ENCODE measurements around the gene TAF7. TPM values are rescaled to one million over a fixed set of nuclear protein-coding genes. Genes with fewer than 3 reads are reported as not detected.
"Not testable (repeated sequence)": the region's sequence is repeated elsewhere in the genome, so short reads cannot be mapped to it uniquely, and the experiment has no call there.

Gene TAF7
- total and polyA plus RNA-seq, 4 donors = 90.1 to 111 (median 99.8) TPM

GRCh38 chr5:141319202-141319601 lies 1.4 kb downstream of the TAF7 start:
- H3K36me3 ChIP-seq (ENCODE audit: control insufficient read depth, insufficient read depth, low read length) = no peaks in the 10 kb centered on the region
- no peaks in the 10 kb centered on the region for H3K27me3 ChIP-seq (ENCODE audit: control insufficient read depth, insufficient read depth, low read length)
- H3K4me3 ChIP-seq (ENCODE audit: low read depth, low read length) = no peak overlapping the region
- H3K4me1 ChIP-seq (ENCODE audit: control insufficient read depth, insufficient read depth, low read length) = peaks cover 3% of the 10 kb centered on the region
- H3K27ac ChIP-seq (ENCODE audit: low read depth, low read length) = no peak overlapping the region
- 96% methylated on average over 6 of the region's 6 CpGs for WGBS (ENCODE audit: insufficient coverage)
- peaks cover 28% of the 10 kb centered on the region for H3K9me3 ChIP-seq (ENCODE audit: control insufficient read depth, insufficient read depth, low read length)
- no peak for DNase-seq (ENCODE audit: low read depth in 4 of 6, low spot score in 6 of 6)

GRCh38 chr5:141316963-141317362 lies 3.6 kb downstream of the TAF7 start:
- H3K27ac ChIP-seq (ENCODE audit: low read depth, low read length); H3K27me3 ChIP-seq (ENCODE audit: control insufficient read depth, insufficient read depth, low read length); H3K36me3 ChIP-seq (ENCODE audit: control insufficient read depth, insufficient read depth, low read length); DNase-seq (ENCODE audit: low read depth in 4 of 6, low spot score in 6 of 6); H3K4me1 ChIP-seq (ENCODE audit: control insufficient read depth, insufficient read depth, low read length); H3K4me3 ChIP-seq (ENCODE audit: low read depth, low read length): not testable (repeated sequence)
- WGBS (ENCODE audit: insufficient coverage) = no CpG with 5 or more reads among the region's 4 CpGs
- H3K9me3 ChIP-seq (ENCODE audit: control insufficient read depth, insufficient read depth, low read length) = peaks cover 30% of the 10 kb centered on the region

GRCh38 chr5:141313711-141314110 lies 6.9 kb downstream of the TAF7 start:
- Histone ChIP-seq H3K4me1 (ENCODE audit: control insufficient read depth, insufficient read depth, low read length) (no peaks in the 10 kb centered on the region), H3K9me3 (ENCODE audit: control insufficient read depth, insufficient read depth, low read length) (peaks cover 22% of the 10 kb centered on the region), H3K36me3 (ENCODE audit: control insufficient read depth, insufficient read depth, low read length) (no peaks in the 10 kb centered on the region), H3K4me3 (ENCODE audit: low read depth, low read length) (no peak overlapping the region), H3K27me3 (ENCODE audit: control insufficient read depth, insufficient read depth, low read length) (no peaks in the 10 kb centered on the region), H3K27ac (ENCODE audit: low read depth, low read length) (no peak overlapping the region)
- no peak for DNase-seq (ENCODE audit: low read depth in 4 of 6, low spot score in 6 of 6)

GRCh38 chr5:141306630-141307029 lies 14.0 kb downstream of the TAF7 start:
- no peak overlapping the region for H3K4me3 ChIP-seq (ENCODE audit: low read depth, low read length)
- H3K36me3 ChIP-seq (ENCODE audit: control insufficient read depth, insufficient read depth, low read length) = no peaks in the 10 kb centered on the region
- H3K9me3 ChIP-seq (ENCODE audit: control insufficient read depth, insufficient read depth, low read length) = peaks cover 30% of the 10 kb centered on the region
- no peak for DNase-seq (ENCODE audit: low read depth in 4 of 6, low spot score in 6 of 6)
- H3K4me1 ChIP-seq (ENCODE audit: control insufficient read depth, insufficient read depth, low read length) = no peaks in the 10 kb centered on the region
- no peak overlapping the region for H3K27ac ChIP-seq (ENCODE audit: low read depth, low read length)
- no CpG with 5 or more reads among the region's 1 CpG for WGBS (ENCODE audit: insufficient coverage)
- no peaks in the 10 kb centered on the region for H3K27me3 ChIP-seq (ENCODE audit: control insufficient read depth, insufficient read depth, low read length)

GRCh38 chr5:141303756-141304155 lies 16.8 kb downstream of the TAF7 start, which contains the start of gene SLC25A2:
TSS of gene SLC25A2 (minus strand) at chr5:141304049. CDS start at chr5:141303865, 184 bp downstream.
- no peak within 1 kb of the TSS for H3K27ac ChIP-seq (ENCODE audit: low read depth, low read length)
- no peaks in the 10 kb centered on the region for H3K36me3 ChIP-seq (ENCODE audit: control insufficient read depth, insufficient read depth, low read length)
- peaks cover 39% of the 10 kb centered on the region for H3K9me3 ChIP-seq (ENCODE audit: control insufficient read depth, insufficient read depth, low read length)
- no peak for DNase-seq (ENCODE audit: low read depth in 4 of 6, low spot score in 6 of 6)
- WGBS (ENCODE audit: insufficient coverage) = 29% methylated on average over 36 of the region's 36 CpGs
- H3K27me3 ChIP-seq (ENCODE audit: control insufficient read depth, insufficient read depth, low read length) = no peaks in the 10 kb centered on the region
- H3K4me1 ChIP-seq (ENCODE audit: control insufficient read depth, insufficient read depth, low read length) = no peaks in the 10 kb centered on the region
- H3K4me3 ChIP-seq (ENCODE audit: low read depth, low read length) = no peak within 1 kb of the TSS

- Histone ChIP-seq H3K36me3 (ENCODE audit: control insufficient read depth, insufficient read depth, low read length) (peaks cover 3% of the 10 kb centered on the region), H3K4me1 (ENCODE audit: control insufficient read depth, insufficient read depth, low read length) (no peaks in the 10 kb centered on the region), H3K27me3 (ENCODE audit: control insufficient read depth, insufficient read depth, low read length) (no peaks in the 10 kb centered on the region), H3K9me3 (ENCODE audit: control insufficient read depth, insufficient read depth, low read length) (peaks cover 25% of the 10 kb centered on the region), H3K27ac (ENCODE audit: low read depth, low read length) (no peak overlapping the region), H3K4me3 (ENCODE audit: low read depth, low read length) (no peak overlapping the region)
- WGBS (ENCODE audit: insufficient coverage) = 93% methylated on average over 4 of the region's 4 CpGs
- no peak for DNase-seq (ENCODE audit: low read depth in 4 of 6, low spot score in 6 of 6)
These were observed 22.2 kb downstream of the TAF7 start for GRCh38 chr5:141298376-141298775.

GRCh38 chr5:141272906-141273305 lies 47.7 kb downstream of the TAF7 start:
- no peaks in the 10 kb centered on the region for H3K4me1 ChIP-seq (ENCODE audit: control insufficient read depth, insufficient read depth, low read length)
- H3K9me3 ChIP-seq (ENCODE audit: control insufficient read depth, insufficient read depth, low read length) = peaks cover 26% of the 10 kb centered on the region
- H3K27me3 ChIP-seq (ENCODE audit: control insufficient read depth, insufficient read depth, low read length) = no peaks in the 10 kb centered on the region
- H3K27ac ChIP-seq (ENCODE audit: low read depth, low read length) = no peak overlapping the region
- DNase-seq (ENCODE audit: low read depth in 4 of 6, low spot score in 6 of 6) = no peak
- no peak overlapping the region for H3K4me3 ChIP-seq (ENCODE audit: low read depth, low read length)
- 56% methylated on average over 2 of the region's 3 CpGs for WGBS (ENCODE audit: insufficient coverage)
- H3K36me3 ChIP-seq (ENCODE audit: control insufficient read depth, insufficient read depth, low read length) = no peaks in the 10 kb centered on the region

GRCh38 chr5:141269195-141269594 lies 51.4 kb downstream of the TAF7 start:
- no CpG with 5 or more reads among the region's 4 CpGs for WGBS (ENCODE audit: insufficient coverage)
- Histone ChIP-seq H3K9me3 (ENCODE audit: control insufficient read depth, insufficient read depth, low read length) (peaks cover 30% of the 10 kb centered on the region), H3K27ac (ENCODE audit: low read depth, low read length) (no peak overlapping the region), H3K36me3 (ENCODE audit: control insufficient read depth, insufficient read depth, low read length) (no peaks in the 10 kb centered on the region), H3K4me3 (ENCODE audit: low read depth, low read length) (no peak overlapping the region), H3K27me3 (ENCODE audit: control insufficient read depth, insufficient read depth, low read length) (no peaks in the 10 kb centered on the region), H3K4me1 (ENCODE audit: control insufficient read depth, insufficient read depth, low read length) (no peaks in the 10 kb centered on the region)
- no peak for DNase-seq (ENCODE audit: low read depth in 4 of 6, low spot score in 6 of 6)

Other genes with a start within 250 kb of the TAF7 start
Only the 30 nearest of the 38 such genes appear.
- 1 to 10 TPM; 4.6 to 5.2 TPM for gene PCDHB7, start 148.1 kb downstream of the TAF7 start, total RNA-seq
- gene PCDHB7, start 148.1 kb downstream of the TAF7 start, polyA plus RNA-seq (ENCODE audit: insufficient read length in 2 of 2) = 1 to 10 TPM; 5.2 to 5.5 TPM
- gene PCDHB8, start 143.0 kb downstream of the TAF7 start, total RNA-seq = 1 to 10 TPM; 1.7 to 1.9 TPM
- gene PCDHB8, start 143.0 kb downstream of the TAF7 start, polyA plus RNA-seq (ENCODE audit: insufficient read length in 2 of 2) = 1 to 10 TPM; 2.2 to 3.0 TPM
- gene PCDHB16, start 138.4 kb downstream of the TAF7 start, total RNA-seq = 1 to 10 TPM; 3.9 to 4.7 TPM
- 1 to 10 TPM; 4.9 to 6.5 TPM for gene PCDHB16, start 138.4 kb downstream of the TAF7 start, polyA plus RNA-seq (ENCODE audit: insufficient read length in 2 of 2)
- gene PCDHB9, start 133.6 kb downstream of the TAF7 start, total RNA-seq = 1 to 10 TPM; 2.9 to 3.5 TPM
- gene PCDHB9, start 133.6 kb downstream of the TAF7 start, polyA plus RNA-seq (ENCODE audit: insufficient read length in 2 of 2) = 1 to 10 TPM; 7.0 to 8.5 TPM
- gene PCDHB10, start 128.4 kb downstream of the TAF7 start, total RNA-seq = 1 to 10 TPM; 5.9 to 9.3 TPM
- 10 to 100 TPM; 11.6 to 15.8 TPM for gene PCDHB10, start 128.4 kb downstream of the TAF7 start, polyA plus RNA-seq (ENCODE audit: insufficient read length in 2 of 2)
- 1 to 10 TPM; 7.6 to 9.7 TPM for gene PCDHB11, start 121.2 kb downstream of the TAF7 start, total RNA-seq
- gene PCDHB11, start 121.2 kb downstream of the TAF7 start, polyA plus RNA-seq (ENCODE audit: insufficient read length in 2 of 2) = 1 to 10 TPM; 3.8 to 3.9 TPM
- gene PCDHB12, start 112.1 kb downstream of the TAF7 start, total RNA-seq = 10 to 100 TPM in 1 of 2 donors, 1 to 10 TPM in 1; 5.3 to 10.7 TPM
- gene PCDHB12, start 112.1 kb downstream of the TAF7 start, polyA plus RNA-seq (ENCODE audit: insufficient read length in 2 of 2) = 1 to 10 TPM; 3.3 to 4.9 TPM
- 1 to 10 TPM; 4.5 to 8.7 TPM for gene PCDHB13, start 106.9 kb downstream of the TAF7 start, total RNA-seq
- gene PCDHB13, start 106.9 kb downstream of the TAF7 start, polyA plus RNA-seq (ENCODE audit: insufficient read length in 2 of 2) = 1 to 10 TPM; 3.8 to 5.0 TPM
- 10 to 100 TPM; 10.4 to 11.9 TPM for gene PCDHB14, start 97.4 kb downstream of the TAF7 start, total RNA-seq
- 10 to 100 TPM; 15.4 to 17.4 TPM for gene PCDHB14, start 97.4 kb downstream of the TAF7 start, polyA plus RNA-seq (ENCODE audit: insufficient read length in 2 of 2)
- gene PCDHB15, start 75.4 kb downstream of the TAF7 start, total RNA-seq = 10 to 100 TPM; 10.4 to 15.2 TPM
- 10 to 100 TPM; 12.3 to 21.1 TPM for gene PCDHB15, start 75.4 kb downstream of the TAF7 start, polyA plus RNA-seq (ENCODE audit: insufficient read length in 2 of 2)
- under 1 TPM in 1 of 2 donors, not detected in 1; 0.39 TPM for gene SLC25A2, start 16.7 kb downstream of the TAF7 start, total RNA-seq
- gene SLC25A2, start 16.7 kb downstream of the TAF7 start, polyA plus RNA-seq (ENCODE audit: insufficient read length in 2 of 2) = under 1 TPM in 1 of 2 donors, not detected in 1; 0.15 TPM
- gene PCDHGA1, start 9.7 kb upstream of the TAF7 start, total RNA-seq = 1 to 10 TPM; 1.4 to 3.0 TPM
- gene PCDHGA1, start 9.7 kb upstream of the TAF7 start, polyA plus RNA-seq (ENCODE audit: insufficient read length in 2 of 2) = 1 to 10 TPM; 2.5 to 3.8 TPM
- gene PCDHGA2, start 18.0 kb upstream of the TAF7 start, total RNA-seq = 10 to 100 TPM in 1 of 2 donors, 1 to 10 TPM in 1; 8.9 to 10.4 TPM
- 10 to 100 TPM; 14.0 to 17.7 TPM for gene PCDHGA2, start 18.0 kb upstream of the TAF7 start, polyA plus RNA-seq (ENCODE audit: insufficient read length in 2 of 2)
- gene PCDHGA3, start 23.0 kb upstream of the TAF7 start, total RNA-seq = 10 to 100 TPM in 1 of 2 donors, 1 to 10 TPM in 1; 9.2 to 10.5 TPM
- gene PCDHGA3, start 23.0 kb upstream of the TAF7 start, polyA plus RNA-seq (ENCODE audit: insufficient read length in 2 of 2) = 10 to 100 TPM; 12.3 to 19.2 TPM
- gene PCDHGB1, start 29.3 kb upstream of the TAF7 start, total RNA-seq = 1 to 10 TPM; 6.4 to 8.6 TPM
- 1 to 10 TPM; 9.8 to 9.9 TPM for gene PCDHGB1, start 29.3 kb upstream of the TAF7 start, polyA plus RNA-seq (ENCODE audit: insufficient read length in 2 of 2)
- gene PCDHGA4, start 34.2 kb upstream of the TAF7 start, total RNA-seq = 1 to 10 TPM; 7.5 to 8.2 TPM
- 1 to 10 TPM; 9.5 to 9.9 TPM for gene PCDHGA4, start 34.2 kb upstream of the TAF7 start, polyA plus RNA-seq (ENCODE audit: insufficient read length in 2 of 2)
- gene PCDHGB2, start 39.2 kb upstream of the TAF7 start, total RNA-seq = 1 to 10 TPM; 6.3 to 6.7 TPM
- gene PCDHGB2, start 39.2 kb upstream of the TAF7 start, polyA plus RNA-seq (ENCODE audit: insufficient read length in 2 of 2) = 10 to 100 TPM in 1 of 2 donors, 1 to 10 TPM in 1; 9.0 to 14.0 TPM
- 1 to 10 TPM; 7.9 to 8.8 TPM for gene PCDHGA5, start 43.4 kb upstream of the TAF7 start, total RNA-seq
- gene PCDHGA5, start 43.4 kb upstream of the TAF7 start, polyA plus RNA-seq (ENCODE audit: insufficient read length in 2 of 2) = 10 to 100 TPM; 14.0 to 15.5 TPM
- gene PCDHGB3, start 49.5 kb upstream of the TAF7 start, total RNA-seq = 1 to 10 TPM; 6.0 to 8.3 TPM
- 1 to 10 TPM; 7.1 to 8.4 TPM for gene PCDHGB3, start 49.5 kb upstream of the TAF7 start, polyA plus RNA-seq (ENCODE audit: insufficient read length in 2 of 2)
- 10 to 100 TPM in 1 of 2 donors, 1 to 10 TPM in 1; 8.5 to 12.3 TPM for gene PCDHGA6, start 53.1 kb upstream of the TAF7 start, total RNA-seq
- gene PCDHGA6, start 53.1 kb upstream of the TAF7 start, polyA plus RNA-seq (ENCODE audit: insufficient read length in 2 of 2) = 10 to 100 TPM; 18.4 to 19.2 TPM
- 1 to 10 TPM; 6.1 to 6.6 TPM for gene PCDHGA7, start 62.0 kb upstream of the TAF7 start, total RNA-seq
- 1 to 10 TPM; 5.2 to 6.7 TPM for gene PCDHGA7, start 62.0 kb upstream of the TAF7 start, polyA plus RNA-seq (ENCODE audit: insufficient read length in 2 of 2)
- 10 to 100 TPM; 12.5 to 14.9 TPM for gene PCDHGB4, start 66.9 kb upstream of the TAF7 start, total RNA-seq
- 10 to 100 TPM; 10.3 to 16.0 TPM for gene PCDHGB4, start 66.9 kb upstream of the TAF7 start, polyA plus RNA-seq (ENCODE audit: insufficient read length in 2 of 2)
- gene PCDHGA8, start 71.8 kb upstream of the TAF7 start, total RNA-seq = 1 to 10 TPM; 4.6 to 5.6 TPM
- 1 to 10 TPM; 1.9 to 2.1 TPM for gene PCDHGA8, start 71.8 kb upstream of the TAF7 start, polyA plus RNA-seq (ENCODE audit: insufficient read length in 2 of 2)
- 10 to 100 TPM; 17.5 to 21.5 TPM for gene PCDHGB5, start 77.2 kb upstream of the TAF7 start, total RNA-seq
- 10 to 100 TPM; 22.7 to 33.5 TPM for gene PCDHGB5, start 77.2 kb upstream of the TAF7 start, polyA plus RNA-seq (ENCODE audit: insufficient read length in 2 of 2)
- gene PCDHGA9, start 82.0 kb upstream of the TAF7 start, total RNA-seq = 10 to 100 TPM; 10.9 TPM
- gene PCDHGA9, start 82.0 kb upstream of the TAF7 start, polyA plus RNA-seq (ENCODE audit: insufficient read length in 2 of 2) = 10 to 100 TPM; 19.2 to 21.4 TPM
- gene PCDHGB6, start 87.2 kb upstream of the TAF7 start, total RNA-seq = 10 to 100 TPM in 1 of 2 donors, 1 to 10 TPM in 1; 10.0 to 10.6 TPM
- gene PCDHGB6, start 87.2 kb upstream of the TAF7 start, polyA plus RNA-seq (ENCODE audit: insufficient read length in 2 of 2) = 10 to 100 TPM; 22.0 to 25.7 TPM
- gene PCDHGA10, start 92.2 kb upstream of the TAF7 start, total RNA-seq = 10 to 100 TPM; 11.1 to 12.4 TPM
- gene PCDHGA10, start 92.2 kb upstream of the TAF7 start, polyA plus RNA-seq (ENCODE audit: insufficient read length in 2 of 2) = 10 to 100 TPM; 21.1 to 32.4 TPM
- 10 to 100 TPM; 13.7 to 14.3 TPM for gene PCDHGB7, start 96.9 kb upstream of the TAF7 start, total RNA-seq
- gene PCDHGB7, start 96.9 kb upstream of the TAF7 start, polyA plus RNA-seq (ENCODE audit: insufficient read length in 2 of 2) = 10 to 100 TPM; 35.8 to 47.2 TPM
- gene PCDHGA11, start 100.3 kb upstream of the TAF7 start, total RNA-seq = 10 to 100 TPM in 1 of 2 donors, 1 to 10 TPM in 1; 8.0 to 15.0 TPM
- gene PCDHGA11, start 100.3 kb upstream of the TAF7 start, polyA plus RNA-seq (ENCODE audit: insufficient read length in 2 of 2) = 10 to 100 TPM; 14.9 to 16.1 TPM
- gene PCDHGA12, start 109.7 kb upstream of the TAF7 start, total RNA-seq = 10 to 100 TPM in 1 of 2 donors, 1 to 10 TPM in 1; 8.5 to 10.7 TPM
- 1 to 10 TPM; 8.1 to 8.3 TPM for gene PCDHGA12, start 109.7 kb upstream of the TAF7 start, polyA plus RNA-seq (ENCODE audit: insufficient read length in 2 of 2)

Measured in spinal cord (tissue), 10 donors.